HepG2 (cell line): Measurements from ENCODE around the gene GFPT2. TPM values are rescaled to one million over a fixed set of nuclear protein-coding genes. Genes with fewer than 3 reads are reported as not detected.

ENCODE experiments used
- ATAC-seq: fragments of 200-7000 bp; cut with Tn5 transposase; 3 replicates; pipeline ENCODE4 v1.9.1; 2020; ENCODE audit warnings: mild to moderate bottlenecking, moderate library complexity
- BruUV-seq: library from RNA; stranded (reverse); fragments of 400-500 nt; replicated peaks from 2 replicates; lab custom pipeline; 2021; lab: Mats Ljungman, UMichigan
- CTCF ChIA-PET: fragments of 300-600 bp; formaldehyde crosslinking; extraction: SDS; loops from one replicate; lab custom pipeline; 2021; ENCODE audit warnings: low total read pairs, inconsistent platforms, low intra/inter-chr PET ratio; lab: Yijun Ruan, JAX
- POLR2A ChIA-PET: fragments of 350-600 bp; sonication (Branson Sonifier 250); formaldehyde crosslinking; loops from one replicate; lab custom pipeline; 2020; ENCODE audit warnings: antibody characterized with exemption, inconsistent platforms; lab: Yijun Ruan, JAX
- DNase-seq: peaks from one replicate; pipeline ENCODE4 v3.0.0-alpha.2; 2015; ENCODE audit warnings: low spot score
- FAIRE-seq: peaks from 3 replicates; lab custom pipeline; 2011; peaks lifted over from hg19 to GRCh38; lab: Jason Lieb, UNC
- H2AFZ ChIP-seq: one replicate; pipeline ENCODE4 v1.6.1; 2011; ENCODE audit warnings: low read length, inconsistent platforms
- H3K27ac ChIP-seq: fragments of 300-600 bp; 3 replicates; pipeline ENCODE4 v1.8.0; 2011; ENCODE audit warnings: mixed run types, mild to moderate bottlenecking, mixed read lengths, low read length, inconsistent platforms; ENCODE audit not compliant: insufficient read depth; ENCODE audit errors: extremely low read length
- H3K27me3 ChIP-seq, 2 experiments: fragments of 200-600 bp in 1 of 2; 2 replicates in 1 of 2; 3 replicates in 1 of 2; pipeline versions ENCODE4 v1.6.0 to v1.8.0; 2011; ENCODE audit warnings: low read length in 2 of 2, mild to moderate bottlenecking in 2 of 2, moderate library complexity in 2 of 2, inconsistent platforms in 1 of 2; ENCODE audit not compliant: insufficient read depth in 2 of 2, control insufficient read depth in 1 of 2
- H3K36me3 ChIP-seq, 2 experiments: fragments of 200-600 bp in 1 of 2; replicated peaks in 1 of 2; 2 replicates in 1 of 2; 3 replicates in 1 of 2; pipeline versions ENCODE4 v1.5.1 to v1.8.0; 2011; ENCODE audit warnings: low read length in 2 of 2, inconsistent platforms in 1 of 2; ENCODE audit not compliant: insufficient read depth in 2 of 2, control insufficient read depth in 1 of 2
- H3K4me1 ChIP-seq: 2 replicates; pipeline ENCODE4 v1.5.1; 2012; ENCODE audit warnings: low read length, inconsistent platforms; ENCODE audit not compliant: insufficient read depth
- H3K4me2 ChIP-seq: 2 replicates; pipeline ENCODE4 v1.6.0; 2011; ENCODE audit warnings: low read depth, low read length, inconsistent platforms
- H3K4me3 ChIP-seq, 3 experiments: fragments of 200-600 bp in 1 of 3; sonication (generic), shearing (Covaris generic) in 1 of 3; replicated peaks in 1 of 3; 2 replicates each; pipeline ENCODE4 v1.5.1; 2011 to 2016; ENCODE audit warnings: low read length in 3 of 3, inconsistent platforms in 2 of 3, low read depth in 2 of 3, mild to moderate bottlenecking in 2 of 3, control low read depth in 1 of 3, mixed read lengths in 1 of 3; ENCODE audit not compliant: insufficient read depth in 1 of 3
- H3K79me2 ChIP-seq: one replicate; pipeline ENCODE4 v1.6.1; 2011; ENCODE audit warnings: low read length, inconsistent platforms; ENCODE audit not compliant: insufficient read depth
- H3K9ac ChIP-seq: 2 replicates; pipeline ENCODE4 v1.6.0; 2011; ENCODE audit warnings: mild to moderate bottlenecking, low read depth, low read length, inconsistent platforms; ENCODE audit not compliant: insufficient read depth
- H3K9me3 ChIP-seq: 2 replicates; pipeline ENCODE4 v1.5.1; 2012; ENCODE audit warnings: mild to moderate bottlenecking, low read length
- H4K20me1 ChIP-seq: 2 replicates; pipeline ENCODE4 v1.6.0; 2011; ENCODE audit warnings: inconsistent platforms, mild to moderate bottlenecking, low read length, moderate library complexity; ENCODE audit not compliant: insufficient read depth
- DMAP1 ChIP-seq: IDR thresholded peaks from 2 replicates; pipeline ENCODE4 v1.6.1; 2016
- POLR2AphosphoS5 ChIP-seq: IDR thresholded peaks from 2 replicates; pipeline ENCODE4 v1.6.1; 2012; ENCODE audit warnings: low read depth, low read length
- RFXANK ChIP-seq: IDR thresholded peaks from 2 replicates; pipeline ENCODE4 v1.6.1; 2016
- ZEB1 ChIP-seq: IDR thresholded peaks from 2 replicates; pipeline ENCODE4 v1.6.1; 2012; ENCODE audit warnings: mild to moderate bottlenecking, low read depth, inconsistent platforms; ENCODE audit not compliant: insufficient replicate concordance
- ZNF160 ChIP-seq: sonication (generic); formaldehyde crosslinking; IDR thresholded peaks from 2 replicates; pipeline ENCODE4 v1.8.0; 2022; ENCODE audit warnings: mild to moderate bottlenecking, inconsistent platforms, missing genetic modification reagents
- ZNF451 ChIP-seq: sonication (generic); formaldehyde crosslinking; IDR thresholded peaks from 2 replicates; pipeline ENCODE4 v1.5.0; 2020; ENCODE audit warnings: mild to moderate bottlenecking, missing genetic modification reagents
- ZNF512 ChIP-seq: sonication (generic); formaldehyde crosslinking; IDR thresholded peaks from 2 replicates; pipeline ENCODE4 v1.4.0; 2020; ENCODE audit warnings: mild to moderate bottlenecking, missing genetic modification reagents
- ZNF652 ChIP-seq: IDR thresholded peaks from 2 replicates; pipeline ENCODE4 v1.6.1; 2016; ENCODE audit warnings: low read depth, borderline replicate concordance
- WGBS: methylation state at CpG from one replicate; pipeline ENCODE4 v1.1.6; 2017; ENCODE audit warnings: low lambda C conversion rate; 5-methylcytosine and 5-hydroxymethylcytosine counted together
- in situ Hi-C: cut with HindIII; loops from 2 replicates; pipeline ENCODE4 v1.10.0; 2017; ENCODE audit warnings: low pct_unique_long_range_greater_than_20kb; ENCODE audit not compliant: extremely low pct_ligation_motif_present
- intact Hi-C: fragments of 100-400 bp; cut with micrococcal nuclease; formaldehyde crosslinking; loops from one replicate; pipeline ENCODE4 v1.10.0; 2022; ENCODE audit not compliant: unreplicated experiment
- polyA plus RNA-seq, 8 experiments: library from polyadenylated mRNA; depleted of rRNA in 3 of 8; stranded (reverse) in 7 of 8; unstranded in 1 of 8; fragments of >200 nt; fragmentation: Illumina TruSeq in 4 of 8; extraction: Trizol in 4 of 8; gene quantifications; 2 replicates each; pipeline versions ENCODE4 v1.2.1 to v1.2.3, GENCODE V29; 2011 to 2016; ENCODE audit warnings: low read depth in 4 of 8, missing spikeins in 1 of 8, mixed read lengths in 1 of 8; ENCODE audit not compliant: insufficient read depth in 1 of 8
- total RNA-seq, 5 experiments: library from RNA; depleted of rRNA; stranded (reverse); fragments of >200 nt; fragmentation: Illumina TruSeq; extraction: Trizol; gene quantifications; 2 replicates each; pipeline ENCODE4 v1.2.3, GENCODE V29; 2016; ENCODE audit warnings: low read depth in 1 of 5
- TF ChIP-seq, protein P1 (sequence below): sonication (generic); formaldehyde crosslinking; IDR thresholded peaks from 2 replicates; pipeline ENCODE4 v1.5.0; 2020; ENCODE audit warnings: missing genetic modification reagents
- TF ChIP-seq, protein P2 (sequence below): sonication (generic); formaldehyde crosslinking; IDR thresholded peaks from 2 replicates; pipeline ENCODE4 v1.4.0; 2020; ENCODE audit warnings: missing genetic modification reagents
- TF ChIP-seq, protein P3 (sequence below): IDR thresholded peaks from 2 replicates; pipeline ENCODE4 v1.6.1; 2016; ENCODE audit warnings: low read depth, borderline replicate concordance

GFPT2 gene
- total and polyA plus RNA-seq, 2 of the 13 experiments (the other 11 are each of a cell fraction or from before 2014, with no cell fraction given) = 0.18 TPM

DNA sequence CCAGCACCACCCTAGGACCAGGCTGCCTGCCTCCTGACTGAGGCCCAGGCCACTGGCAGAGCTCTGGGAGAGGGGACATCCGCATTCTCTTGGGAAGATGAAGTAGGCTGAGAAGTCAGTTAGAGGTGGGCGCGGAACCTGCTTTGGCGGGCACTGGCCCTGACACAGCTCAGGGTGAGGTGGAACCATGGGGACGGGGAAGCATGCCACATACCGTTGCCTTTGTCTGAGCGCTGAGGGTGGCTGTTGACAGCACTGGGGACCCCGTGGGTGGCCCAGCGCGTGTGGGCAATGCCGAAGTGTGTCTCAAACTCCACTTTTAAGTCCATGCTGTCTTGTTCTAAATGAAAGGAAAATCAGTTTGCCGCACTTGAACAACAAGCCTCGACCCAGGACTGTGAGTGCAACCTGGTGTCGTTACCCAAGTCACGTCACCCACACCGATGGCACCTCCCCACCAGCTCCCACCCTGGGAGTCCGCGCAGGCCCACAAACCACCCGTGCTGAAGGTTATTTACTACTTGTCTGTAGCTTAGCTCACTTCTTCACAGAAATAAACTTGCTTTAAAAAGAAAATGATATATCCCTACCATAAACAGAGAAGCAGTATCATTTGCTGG lies 17.4 kb downstream of the GFPT2 start:
- CTCF ChIA-PET = no interaction called here
- no peak for DNase-seq
- BruUV-seq = no TSS peak
- Histone ChIP-seq H3K36me3 (no peaks in the 10 kb centered on the region), H3K4me2 (no peak overlapping the region), H3K4me3 (no peak overlapping the region), H3K9ac (no peak overlapping the region), H3K9me3 (no peaks in the 10 kb centered on the region), H3K27me3 (peaks cover 2 to 43% of the 10 kb centered on the region in 2 experiments; a peak in 3 of 5 replicates), H3K79me2 (no peaks in the 10 kb centered on the region), H3K27ac (no peak overlapping the region), H4K20me1 (no peaks in the 10 kb centered on the region), H3K4me1 (0 out of 2 replicates have a peak, but pooled peaks cover 5% of the 10 kb centered on the region), H2AFZ (no peak overlapping the region)
- no peak for FAIRE-seq
- in situ Hi-C loops = no loop called here
- 54% methylated on average over 12 of the region's 19 CpGs for WGBS
- intact Hi-C loops = no loop called here
- POLR2A ChIA-PET = no interaction called here
- ATAC-seq = no peak
- TF ChIP-seq POLR2AphosphoS5 = no peak
- TF ChIP-seq, protein P1, sequence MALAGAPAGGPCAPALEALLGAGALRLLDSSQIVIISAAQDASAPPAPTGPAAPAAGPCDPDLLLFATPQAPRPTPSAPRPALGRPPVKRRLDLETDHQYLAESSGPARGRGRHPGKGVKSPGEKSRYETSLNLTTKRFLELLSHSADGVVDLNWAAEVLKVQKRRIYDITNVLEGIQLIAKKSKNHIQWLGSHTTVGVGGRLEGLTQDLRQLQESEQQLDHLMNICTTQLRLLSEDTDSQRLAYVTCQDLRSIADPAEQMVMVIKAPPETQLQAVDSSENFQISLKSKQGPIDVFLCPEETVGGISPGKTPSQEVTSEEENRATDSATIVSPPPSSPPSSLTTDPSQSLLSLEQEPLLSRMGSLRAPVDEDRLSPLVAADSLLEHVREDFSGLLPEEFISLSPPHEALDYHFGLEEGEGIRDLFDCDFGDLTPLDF = no peak
- no peak for TF ChIP-seq ZEB1
- TF ChIP-seq DMAP1 = no peak
- TF ChIP-seq RFXANK = no peak
- TF ChIP-seq, protein P2, sequence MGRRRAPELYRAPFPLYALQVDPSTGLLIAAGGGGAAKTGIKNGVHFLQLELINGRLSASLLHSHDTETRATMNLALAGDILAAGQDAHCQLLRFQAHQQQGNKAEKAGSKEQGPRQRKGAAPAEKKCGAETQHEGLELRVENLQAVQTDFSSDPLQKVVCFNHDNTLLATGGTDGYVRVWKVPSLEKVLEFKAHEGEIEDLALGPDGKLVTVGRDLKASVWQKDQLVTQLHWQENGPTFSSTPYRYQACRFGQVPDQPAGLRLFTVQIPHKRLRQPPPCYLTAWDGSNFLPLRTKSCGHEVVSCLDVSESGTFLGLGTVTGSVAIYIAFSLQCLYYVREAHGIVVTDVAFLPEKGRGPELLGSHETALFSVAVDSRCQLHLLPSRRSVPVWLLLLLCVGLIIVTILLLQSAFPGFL (CRISPR knock-in tag) = no peak
- TF ChIP-seq ZNF652 (CRISPR knock-in tag) = no peak
- TF ChIP-seq ZNF451 (CRISPR knock-in tag) = no peak
- TF ChIP-seq ZNF160 = no peak
- TF ChIP-seq ZNF512 (CRISPR knock-in tag) = no peak
- TF ChIP-seq, protein P3, sequence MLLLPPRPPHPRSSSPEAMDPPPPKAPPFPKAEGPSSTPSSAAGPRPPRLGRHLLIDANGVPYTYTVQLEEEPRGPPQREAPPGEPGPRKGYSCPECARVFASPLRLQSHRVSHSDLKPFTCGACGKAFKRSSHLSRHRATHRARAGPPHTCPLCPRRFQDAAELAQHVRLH (CRISPR knock-in tag) = no peak
- TF ChIP-seq, all 625 proteins: peak for 0
